Liver (tissue), 9 donors: ENCODE measurements around the gene NUDT6. TPM values are rescaled to one million over a fixed set of nuclear protein-coding genes. Genes with fewer than 3 reads are reported as not detected.

Experiments used
- DNase-seq: peaks from one replicate; pipeline ENCODE4 v3.0.0-alpha.2; 2017; ENCODE audit warnings: low spot score
- H3K27ac ChIP-seq, 2 donors: one replicate each; pipeline ENCODE4 v1.7.0; 2013; ENCODE audit warnings: inconsistent platforms in 2 of 2, low read length in 2 of 2, control low read depth in 1 of 2, low read depth in 1 of 2, mild to moderate bottlenecking in 1 of 2
- H3K27me3 ChIP-seq, 4 donors: one replicate each; pipeline versions ENCODE4 v1.6.1 to v1.7.0; 2013; ENCODE audit warnings: low read length in 3 of 4, inconsistent platforms in 1 of 4, mild to moderate bottlenecking in 1 of 4, moderate library complexity in 1 of 4; ENCODE audit not compliant: control insufficient read depth in 4 of 4, insufficient read depth in 4 of 4
- H3K36me3 ChIP-seq, 4 donors: one replicate each; pipeline versions ENCODE4 v1.6.1 to v1.7.0; 2013; ENCODE audit warnings: low read length in 3 of 4, mild to moderate bottlenecking in 3 of 4, low read depth in 1 of 4, moderate library complexity in 1 of 4; ENCODE audit not compliant: control insufficient read depth in 4 of 4, insufficient read depth in 3 of 4
- H3K4me1 ChIP-seq, 4 donors: one replicate each; pipeline versions ENCODE4 v1.6.1 to v1.7.0; 2013; ENCODE audit warnings: low read length in 3 of 4, mild to moderate bottlenecking in 3 of 4, moderate library complexity in 1 of 4; ENCODE audit not compliant: control insufficient read depth in 4 of 4, insufficient read depth in 4 of 4
- H3K4me3 ChIP-seq, 3 donors: one replicate each; pipeline versions ENCODE4 v1.6.1 to v1.7.0; 2013; ENCODE audit warnings: low read length in 3 of 3, control low read depth in 1 of 3, low read depth in 1 of 3, mild to moderate bottlenecking in 1 of 3
- H3K9ac ChIP-seq, 2 donors: one replicate each; pipeline ENCODE4 v1.7.0; 2013; ENCODE audit warnings: low read length in 2 of 2, mild to moderate bottlenecking in 2 of 2, moderate library complexity in 2 of 2, control low read depth in 1 of 2, low read depth in 1 of 2
- H3K9me3 ChIP-seq, 4 donors: one replicate each; pipeline versions ENCODE4 v1.6.1 to v1.7.0; 2013; ENCODE audit warnings: low read length in 3 of 4; ENCODE audit not compliant: control insufficient read depth in 4 of 4
- ATF3 ChIP-seq: IDR thresholded peaks from 2 replicates; pipeline ENCODE4 v1.6.1; 2016; ENCODE audit warnings: antibody characterized with exemption
- CTCF ChIP-seq: fragments of 150-350 bp; IDR thresholded peaks from 2 replicates; pipeline ENCODE4 v1.5.1; 2017; ENCODE audit warnings: improper control_type of control experiment, low read depth, low read length; ENCODE audit not compliant: missing input control
- FOXA2 ChIP-seq: IDR thresholded peaks from 2 replicates; pipeline ENCODE4 v1.6.1; 2016; ENCODE audit warnings: antibody characterized with exemption
- GABPA ChIP-seq, 2 donors: IDR thresholded peaks in 1 of 2; conservative IDR thresholded peaks in 1 of 2; 2 replicates each; pipeline ENCODE4 v1.6.1; 2016; ENCODE audit warnings: antibody characterized with exemption in 2 of 2, mild to moderate bottlenecking in 1 of 2, moderate library complexity in 1 of 2
- JUND ChIP-seq, 2 donors: IDR thresholded peaks; 2 replicates each; pipeline ENCODE4 v1.6.1; 2016; ENCODE audit warnings: antibody characterized with exemption in 2 of 2
- MAX ChIP-seq: IDR thresholded peaks from 2 replicates; pipeline ENCODE4 v1.6.1; 2016; ENCODE audit warnings: antibody characterized with exemption
- NR2F2 ChIP-seq: IDR thresholded peaks from 2 replicates; pipeline ENCODE4 v1.6.1; 2016; ENCODE audit warnings: antibody characterized with exemption
- RAD21 ChIP-seq, 2 donors: IDR thresholded peaks; 2 replicates each; pipeline ENCODE4 v1.6.1; 2016; ENCODE audit warnings: antibody characterized with exemption in 2 of 2, mild to moderate bottlenecking in 2 of 2
- REST ChIP-seq: IDR thresholded peaks from 2 replicates; pipeline ENCODE4 v1.6.1; 2016; ENCODE audit warnings: antibody characterized with exemption, mild to moderate bottlenecking
- TAF1 ChIP-seq: conservative IDR thresholded peaks from 2 replicates; pipeline ENCODE4 v1.6.1; 2016; ENCODE audit warnings: antibody characterized with exemption, mild to moderate bottlenecking
- ZBTB33 ChIP-seq: IDR thresholded peaks from 2 replicates; pipeline ENCODE4 v1.6.1; 2016; ENCODE audit warnings: antibody characterized with exemption
- WGBS: extraction: QIAGEN DNeasy Blood & Tissue Kit; methylation state at CpG from one replicate; pipeline ENCODE4 v1.1.7; 2013; 5-methylcytosine and 5-hydroxymethylcytosine counted together
- polyA plus RNA-seq, 2 donors: library from polyadenylated mRNA; stranded (reverse) in 1 of 2; unstranded in 1 of 2; fragments of 200-250 nt in 1 of 2; fragments of >200 nt in 1 of 2; fragmentation: Nextera tagmentation in 1 of 2; extraction: Ambion mirVana in 1 of 2; gene quantifications; one replicate each; pipeline versions ENCODE4 v1.2.1 to v1.2.3, GENCODE V29; 2013 to 2015
- total RNA-seq, 2 donors: library from RNA; depleted of rRNA; stranded (reverse); fragments of >200 nt; gene quantifications; one replicate each; pipeline ENCODE4 v1.2.3, GENCODE V29; 2014
- donor health status: healthy.
- donor health status: healthy.
- donor health status: healthy.
- donor health status: healthy.
- donor health status: healthy.

The NUDT6 gene
- total and polyA plus RNA-seq, 4 donors = 8.8 to 13.8 (median 11.0) TPM

GRCh38 chr4:122890147-122890795 lies 32.1 kb downstream of the NUDT6 start:
- H3K27ac ChIP-seq = no peak overlapping the region
- 90% methylated on average over 2 of the region's 2 CpGs for WGBS

GRCh38 chr4:122889726-122890125 lies 32.7 kb downstream of the NUDT6 start:
- no peak overlapping the region for H3K9ac ChIP-seq
- H3K27me3 ChIP-seq = no peaks in the 10 kb centered on the region
- no peaks in the 10 kb centered on the region for H3K9me3 ChIP-seq
- WGBS = 66% methylated on average over 1 of the region's 1 CpG
- H3K36me3 ChIP-seq = peaks cover 0 to 9% (median 5%) of the 10 kb centered on the region in 4 donors
- peaks cover 0 to 7% (median 3%) of the 10 kb centered on the region in 4 donors for H3K4me1 ChIP-seq
- no peak for DNase-seq
- TF ChIP-seq CTCF (no peak), RAD21 (IDR thresholded peaks at IDR 0.05) (no peak), FOXA2 (no peak)
- H3K27ac ChIP-seq = no peak overlapping the region
- H3K4me3 ChIP-seq = no peak overlapping the region

More at GRCh38 chr4:122890147-122890795, 32.1 kb downstream of the NUDT6 start:
- no peak for DNase-seq
- peaks cover 0 to 9% (median 5%) of the 10 kb centered on the region in 4 donors for H3K36me3 ChIP-seq
- TF ChIP-seq NR2F2 (no peak), REST (no peak), ATF3 (no peak), ZBTB33 (no peak)
- H3K27me3 ChIP-seq = no peaks in the 10 kb centered on the region
- H3K9me3 ChIP-seq = no peaks in the 10 kb centered on the region
- no peak overlapping the region for H3K4me3 ChIP-seq
- peaks cover 0 to 6% (median 2%) of the 10 kb centered on the region in 4 donors for H3K4me1 ChIP-seq
- no peak overlapping the region for H3K9ac ChIP-seq

GRCh38 chr4:122884499-122884898 lies 37.9 kb downstream of the NUDT6 start:
- DNase-seq = no peak
- TF ChIP-seq TAF1 = no peak
- peak in 1 of 2 donors; percentile 19 for TF ChIP-seq RAD21 (IDR thresholded peaks at IDR 0.05)
- TF ChIP-seq GABPA (IDR thresholded peaks at IDR 0.05 in 1 of 2, conservative IDR thresholded peaks at IDR 0.05 in 1 of 2) = no peak
- no peak for TF ChIP-seq JUND (IDR thresholded peaks at IDR 0.05)
- TF ChIP-seq ZBTB33 = peak; percentile 31
- TF ChIP-seq REST = no peak
- no peak for TF ChIP-seq MAX
- TF ChIP-seq NR2F2 = no peak
- TF ChIP-seq FOXA2 = peak; percentile 83

More at GRCh38 chr4:122884499-122884898, 37.9 kb downstream of the NUDT6 start:
- Histone ChIP-seq H3K4me3 (no peak overlapping the region), H3K27me3 (no peaks in the 10 kb centered on the region), H3K9me3 (no peaks in the 10 kb centered on the region), H3K4me1 (peaks cover 2 to 15% (median 7%) of the 10 kb centered on the region in 4 donors), H3K36me3 (no peaks in the 10 kb centered on the region), H3K27ac (peak overlapping the region in 1 of 2 donors; percentile 29), H3K9ac (no peak overlapping the region)
- 24% methylated on average over 1 of the region's 1 CpG for WGBS
